GM19240 (cell line): ENCODE data around the gene ZNF512.

Experiments used
- DNase-seq: peaks from one replicate; pipeline ENCODE4 v3.0.0; 2011; ENCODE audit warnings: low spot score; ENCODE audit not compliant: insufficient read length

The ZNF512 gene

GRCh38 chr2:27634291-27634690, 51.4 kb downstream of the ZNF512 start:
- no peak for DNase-seq

GRCh38 chr2:27636766-27637165, 53.9 kb downstream of the ZNF512 start:
- no peak for DNase-seq

GRCh38 chr2:27638037-27638637, 55.3 kb downstream of the ZNF512 start:
- DNase-seq, result no peak

- no peak for DNase-seq
These were observed 55.9 kb downstream of the ZNF512 start for GRCh38 chr2:27638709-27639108.

- DNase-seq, result no peak
These were observed 57.9 kb downstream of the ZNF512 start for GRCh38 chr2:27640722-27641245.

GRCh38 chr2:27645197-27645596, 62.4 kb downstream of the ZNF512 start:
- DNase-seq, result no peak

GRCh38 chr2:27647289-27647688, 64.4 kb downstream of the ZNF512 start:
- no peak for DNase-seq

- no peak for DNase-seq
These were observed 64.9 kb downstream of the ZNF512 start for GRCh38 chr2:27647737-27648136.

- no peak for DNase-seq
These were observed 68.2 kb downstream of the ZNF512 start for GRCh38 chr2:27651056-27651455.

- DNase-seq, result no peak
These were observed 69.5 kb downstream of the ZNF512 start for GRCh38 chr2:27652341-27652740.

- no peak for DNase-seq
These were observed 69.9 kb downstream of the ZNF512 start for GRCh38 chr2:27652790-27653189.

GRCh38 chr2:27653397-27653796, 70.6 kb downstream of the ZNF512 start:
- no peak for DNase-seq

- DNase-seq, result no peak
These were observed 72.5 kb downstream of the ZNF512 start for GRCh38 chr2:27655155-27655951.

- DNase-seq, result no peak
These were observed 78.5 kb downstream of the ZNF512 start for GRCh38 chr2:27661371-27661770.

- DNase-seq, result peak; percentile 47
These were observed 80.7 kb downstream of the ZNF512 start, which contains the start of the genes SLC4A1AP and SUPT7L for GRCh38 chr2:27663285-27664153. TSS of gene SLC4A1AP (plus strand) at chr2:27663889. CDS start at chr2:27663915, 26 bp downstream. TSS of gene SUPT7L (minus strand) at chr2:27663614. CDS start at chr2:27662192, 1,422 bp downstream.

GRCh38 chr2:27664154-27664574, 81.3 kb downstream of the ZNF512 start:
- no peak for DNase-seq

GRCh38 chr2:27664622-27665363, 82.0 kb downstream of the ZNF512 start:
- no peak for DNase-seq

GRCh38 chr2:27667446-27667845, 84.6 kb downstream of the ZNF512 start:
- DNase-seq, result no peak

- no peak for DNase-seq
These were observed 88.4 kb downstream of the ZNF512 start for GRCh38 chr2:27671235-27671634.
